K562 (cell line): Measurements from ENCODE around the gene MTMR10. TPM values are rescaled to one million over a fixed set of nuclear protein-coding genes. Genes with fewer than 3 reads are reported as not detected.

Experiments
- ATAC-seq: fragments of 200-7000 bp; cut with Tn5 transposase; 3 replicates; pipeline ENCODE4 v1.9.1; 2020; ENCODE audit warnings: moderate library complexity
- BruUV-seq: library from RNA; stranded (reverse); fragments of 400-500 nt; replicated peaks from 2 replicates; lab custom pipeline; 2021; lab: Mats Ljungman, UMichigan
- CTCF ChIA-PET: fragments of 300-600 bp; formaldehyde crosslinking; extraction: SDS; loops from one replicate; lab custom pipeline; 2021; ENCODE audit warnings: low intra/inter-chr PET ratio; lab: Yijun Ruan, JAX
- POLR2A ChIA-PET: fragments of 300-600, 350-650 bp; sonication (Branson Sonifier 250); formaldehyde crosslinking; extraction: SDS; loops from one replicate; lab custom pipeline; 2021; ENCODE audit warnings: antibody characterized with exemption, inconsistent platforms; lab: Yijun Ruan, JAX
- DNase-seq, 4 experiments: peaks; one replicate each; pipeline versions ENCODE4 v3.0.0 to v3.0.0-alpha.2; 2011 to 2018; ENCODE audit warnings: low spot score in 3 of 4, mixed read lengths in 3 of 4; ENCODE audit errors: extremely low read depth in 1 of 4
- FAIRE-seq: peaks from 2 replicates; lab custom pipeline; 2011; peaks lifted over from hg19 to GRCh38; lab: Jason Lieb, UNC
- H2AFZ ChIP-seq: 2 replicates; pipeline ENCODE4 v1.6.0; 2011; ENCODE audit warnings: low read depth, low read length, control low read depth, inconsistent platforms
- H3K27ac ChIP-seq: fragments of 200-600 bp; 3 replicates; pipeline ENCODE4 v1.8.0; 2011; ENCODE audit warnings: low read depth, mild to moderate bottlenecking, control low read depth, inconsistent platforms, low read length, moderate library complexity, mixed read lengths; ENCODE audit errors: extremely low read depth
- H3K27me3 ChIP-seq, 2 experiments: fragments of 300-600 bp in 1 of 2; 2 replicates in 1 of 2; 3 replicates in 1 of 2; pipeline versions ENCODE4 v1.6.0 to v1.8.0; 2011; ENCODE audit warnings: inconsistent platforms in 2 of 2, low read length in 2 of 2, mild to moderate bottlenecking in 1 of 2, mixed read lengths in 1 of 2, moderate library complexity in 1 of 2; ENCODE audit not compliant: control insufficient read depth in 2 of 2, insufficient read depth in 2 of 2
- H3K36me3 ChIP-seq: fragments of 300-600 bp; 3 replicates; pipeline ENCODE4 v1.8.0; 2011; ENCODE audit warnings: mild to moderate bottlenecking, low read length, inconsistent platforms; ENCODE audit not compliant: control insufficient read depth, insufficient read depth
- H3K4me1 ChIP-seq, 2 experiments: fragments of 200-600 bp in 1 of 2; replicated peaks in 1 of 2; 2 replicates in 1 of 2; 3 replicates in 1 of 2; pipeline versions ENCODE4 v1.5.1 to v1.8.0; 2011; ENCODE audit warnings: inconsistent platforms in 2 of 2, low read length in 2 of 2, mild to moderate bottlenecking in 1 of 2, mixed read lengths in 1 of 2, moderate library complexity in 1 of 2; ENCODE audit not compliant: control insufficient read depth in 2 of 2, insufficient read depth in 2 of 2
- H3K4me2 ChIP-seq: 2 replicates; pipeline ENCODE4 v1.6.1; 2011; ENCODE audit warnings: low read length, control low read depth, inconsistent platforms, mixed read lengths; ENCODE audit not compliant: insufficient read depth
- H3K4me3 ChIP-seq: fragments of 200-600 bp; sonication (generic), shearing (Covaris generic); 2 replicates; pipeline ENCODE4 v1.5.1; 2016; ENCODE audit warnings: control low read depth, inconsistent platforms
- H3K79me2 ChIP-seq: fragments of 200-600 bp; 3 replicates; pipeline ENCODE4 v1.8.0; 2011; ENCODE audit warnings: low read length, inconsistent platforms; ENCODE audit not compliant: control insufficient read depth, insufficient read depth
- H3K9ac ChIP-seq, 2 experiments: 2 replicates each; pipeline versions ENCODE4 v1.6.0 to v1.6.1; 2011; ENCODE audit warnings: low read depth in 2 of 2, low read length in 2 of 2, control low read depth in 1 of 2, inconsistent platforms in 1 of 2, mild to moderate bottlenecking in 1 of 2, mixed read lengths in 1 of 2; ENCODE audit not compliant: insufficient read depth in 1 of 2
- H3K9me1 ChIP-seq: one replicate; pipeline ENCODE4 v1.6.0; 2011; ENCODE audit warnings: inconsistent platforms, mild to moderate bottlenecking, low read length, moderate library complexity; ENCODE audit not compliant: control insufficient read depth, insufficient read depth
- H3K9me3 ChIP-seq: replicated peaks from 2 replicates; pipeline ENCODE4 v1.5.1; 2011; ENCODE audit warnings: low read depth, low read length, inconsistent platforms; ENCODE audit not compliant: control insufficient read depth, insufficient read depth
- H4K20me1 ChIP-seq: replicated peaks from 2 replicates; pipeline ENCODE4 v1.6.1; 2011; ENCODE audit warnings: low read length, inconsistent platforms, mixed read lengths; ENCODE audit not compliant: control insufficient read depth, insufficient read depth
- BHLHE40 ChIP-seq: IDR thresholded peaks from 2 replicates; pipeline ENCODE4 v1.6.1; 2011; ENCODE audit warnings: low read length, improper control_type of control experiment
- CCAR2 ChIP-seq: fragments of 200-400 bp; formaldehyde crosslinking; IDR thresholded peaks from 2 replicates; pipeline ENCODE4 v1.6.1; 2017; ENCODE audit warnings: mild to moderate bottlenecking, low read depth, low read length
- ELF4 ChIP-seq: fragments of 450-650 bp; formaldehyde crosslinking; IDR thresholded peaks from 2 replicates; pipeline ENCODE4 v1.4.0; 2022; ENCODE audit warnings: missing genetic modification characterization
- HNRNPH1 ChIP-seq: fragments of 200-400 bp; formaldehyde crosslinking; optimal IDR thresholded peaks from 2 replicates; pipeline ENCODE3; 2017; ENCODE audit warnings: low read depth, mild to moderate bottlenecking, low read length, moderate library complexity
- HNRNPLL ChIP-seq: fragments of 200-400 bp; formaldehyde crosslinking; IDR thresholded peaks from 2 replicates; pipeline ENCODE4 v1.6.1; 2017; ENCODE audit warnings: low read length, low read depth, mild to moderate bottlenecking; ENCODE audit not compliant: poor library complexity, severe bottlenecking
- NR4A1 ChIP-seq, 2 experiments: fragments of 250-450 bp in 1 of 2; fragments of 450-650 bp in 1 of 2; sonication (Bioruptor Pico) in 1 of 2; IDR thresholded peaks; 2 replicates each; pipeline versions ENCODE4 v1.4.0 to v1.6.1; 2016 to 2020; ENCODE audit warnings: mild to moderate bottlenecking in 2 of 2, missing compliant biosample characterization in 1 of 2, missing genetic modification characterization in 1 of 2, moderate library complexity in 1 of 2
- PHF8 ChIP-seq: fragments of 200-600 bp; sonication (generic); IDR thresholded peaks from 2 replicates; pipeline ENCODE4 v1.6.1; 2012; ENCODE audit warnings: mixed run types, mild to moderate bottlenecking, inconsistent platforms, low read length, moderate library complexity, borderline replicate concordance
- POLR2AphosphoS5 ChIP-seq: IDR thresholded peaks from 2 replicates; pipeline ENCODE4 v1.6.1; 2011; ENCODE audit warnings: mild to moderate bottlenecking, low read depth, low read length, moderate library complexity; ENCODE audit not compliant: control insufficient read depth, insufficient read depth
- RFX5 ChIP-seq: IDR thresholded peaks from 2 replicates; pipeline ENCODE4 v1.6.1; 2011; ENCODE audit warnings: low read depth, mild to moderate bottlenecking, improper control_type of control experiment, low read length
- SLC30A9 ChIP-seq: fragments of 250-450 bp; sonication (Bioruptor Pico); IDR thresholded peaks from 2 replicates; pipeline ENCODE4 v1.8.0; 2022; ENCODE audit warnings: mild to moderate bottlenecking, moderate library complexity
- ZBTB7A ChIP-seq: IDR thresholded peaks from 2 replicates; pipeline ENCODE4 v1.6.1; 2011; ENCODE audit warnings: low read depth, mild to moderate bottlenecking, low read length, moderate library complexity, borderline replicate concordance; ENCODE audit not compliant: control insufficient read depth
- ZFP91 ChIP-seq: sonication (generic); formaldehyde crosslinking; IDR thresholded peaks from 2 replicates; pipeline ENCODE4 v1.8.0; 2022; ENCODE audit warnings: mild to moderate bottlenecking, missing genetic modification reagents
- ZNF77 ChIP-seq: fragments of 250-450 bp; sonication (Bioruptor Pico); IDR thresholded peaks from 2 replicates; pipeline ENCODE4 v1.5.0; 2020
- ZSCAN32 ChIP-seq: fragments of 450-650 bp; formaldehyde crosslinking; IDR thresholded peaks from 2 replicates; pipeline ENCODE4 v1.4.0; 2020; ENCODE audit warnings: mild to moderate bottlenecking, moderate library complexity
- WGBS: fragments of 100-300 bp; shearing (Covaris generic); methylation state at CpG from one replicate; pipeline ENCODE4 v1.1.6; 2016; ENCODE audit warnings: low coverage, mixed read lengths; ENCODE audit not compliant: insufficient coverage; ENCODE audit errors: missing lambda C conversion rate; 5-methylcytosine and 5-hydroxymethylcytosine counted together
- in situ Hi-C: fragments of 300-500 bp; cut with MboI; formaldehyde crosslinking; loops from 4 replicates; pipeline ENCODE4 v1.15.0; 2018; ENCODE audit warnings: inconsistent platforms, mixed read lengths
- intact Hi-C: fragments of 100-400 bp; cut with micrococcal nuclease; formaldehyde crosslinking; loops from 2 replicates; pipeline ENCODE4 v1.14.2; 2022
- polyA plus RNA-seq, 8 experiments: library from polyadenylated mRNA; depleted of rRNA in 4 of 8; stranded (reverse) in 5 of 8; unstranded in 3 of 8; fragments of >200 nt; fragmentation: Nextera tagmentation in 2 of 8; fragmentation: Illumina TruSeq in 1 of 8; extraction: Ambion mirVana in 2 of 8; extraction: Trizol in 1 of 8; gene quantifications; 2 replicates each; pipeline versions ENCODE4 v1.2.1 to v1.2.3, GENCODE V29; 2011 to 2014; ENCODE audit warnings: inconsistent platforms in 1 of 8, missing spikeins in 1 of 8
- total RNA-seq, 7 experiments: library from RNA; depleted of rRNA in 6 of 7; stranded (reverse); fragments of >200 nt in 6 of 7; fragmentation: Illumina TruSeq in 2 of 7; extraction: Trizol in 2 of 7; gene quantifications; 2 replicates each; pipeline versions ENCODE4 v1.2.1 to v1.2.3, GENCODE V29; 2011 to 2021; ENCODE audit warnings: low replicate concordance in 1 of 7

MTMR10 gene
- total and polyA plus RNA-seq, 9 of the 15 experiments (the other 6 are each of a cell fraction or from before 2014, with no cell fraction given): 1.6 to 6.8 (median 4.8) TPM

GRCh38 chr15:30927148-30927761 lies 64.2 kb downstream of the MTMR10 start:
- Histone ChIP-seq H3K4me3 (no peak overlapping the region), H3K79me2 (no peaks in the 10 kb centered on the region), H3K9me3 (no peaks in the 10 kb centered on the region), H3K4me2 (no peak overlapping the region), H4K20me1 (0 out of 2 replicates have a peak, but pooled peaks cover 6% of the 10 kb centered on the region), H3K9ac (no peak overlapping the region; a peak in 1 of 4 replicates), H3K27me3 (no peaks in the 10 kb centered on the region; a peak in 1 of 5 replicates), H3K36me3 (peaks cover 77% of the 10 kb centered on the region), H3K9me1 (no peaks in the 10 kb centered on the region), H3K4me1 (no peaks in the 10 kb centered on the region), H2AFZ (no peak overlapping the region), H3K27ac (no peak overlapping the region)
- 75% methylated on average over 6 of the region's 7 CpGs for WGBS
- intact Hi-C loops (no loop called here), in situ Hi-C loops (no loop called here)
- ATAC-seq (peak; percentile 33; the same call in 2 of the 3 replicates), FAIRE-seq (no peak), DNase-seq (no peak)
- TF ChIP-seq CCAR2 (no peak), POLR2AphosphoS5 (no peak)
- POLR2A ChIA-PET: no interaction called here
- CTCF ChIA-PET: no interaction called here
- no TSS peak for BruUV-seq

- Histone ChIP-seq H3K36me3 (peaks cover 87% of the 10 kb centered on the region), H3K9me1 (no peaks in the 10 kb centered on the region), H3K79me2 (no peaks in the 10 kb centered on the region), H3K4me1 (no peaks in the 10 kb centered on the region), H3K4me3 (no peak overlapping the region), H3K27me3 (no peaks in the 10 kb centered on the region; a peak in 1 of 5 replicates), H2AFZ (no peak overlapping the region), H3K9ac (no peak overlapping the region), H4K20me1 (0 out of 2 replicates have a peak, but pooled peaks cover 6% of the 10 kb centered on the region), H3K27ac (no peak overlapping the region), H3K4me2 (no peak overlapping the region), H3K9me3 (no peaks in the 10 kb centered on the region)
- ChIA-PET POLR2A (no interaction called here), CTCF (no interaction called here)
- DNase-seq (no peak), FAIRE-seq (no peak), ATAC-seq (no peak)
- BruUV-seq: no TSS peak
- WGBS: 76% methylated on average over 8 of the region's 8 CpGs
- intact Hi-C loops: no loop called here
- in situ Hi-C loops: no loop called here
- TF ChIP-seq HNRNPH1 (no peak), POLR2AphosphoS5 (no peak), NR4A1 (CRISPR knock-in tag; IDR thresholded peaks at IDR 0.05) (no peak), NR4A1 (tag; IDR thresholded peaks at IDR 0.05) (no peak), RFX5 (no peak), BHLHE40 (no peak), ZNF77 (CRISPR knock-in tag) (no peak), HNRNPLL (no peak), SLC30A9 (CRISPR knock-in tag) (no peak), PHF8 (no peak), ZFP91 (CRISPR knock-in tag) (no peak), ELF4 (CRISPR knock-in tag) (no peak), ZBTB7A (no peak), ZSCAN32 (CRISPR knock-in tag) (no peak)
These were observed 65.3 kb downstream of the MTMR10 start for GRCh38 chr15:30926161-30926560.
